ENCODE results near the gene ADAMTS17. TPM values are rescaled to one million over a fixed set of nuclear protein-coding genes. Genes with fewer than 3 reads are reported as not detected.

ADAMTS17 gene
- total RNA-seq, 1 experiment from 2014 or later, result 4.2 TPM

DNA sequence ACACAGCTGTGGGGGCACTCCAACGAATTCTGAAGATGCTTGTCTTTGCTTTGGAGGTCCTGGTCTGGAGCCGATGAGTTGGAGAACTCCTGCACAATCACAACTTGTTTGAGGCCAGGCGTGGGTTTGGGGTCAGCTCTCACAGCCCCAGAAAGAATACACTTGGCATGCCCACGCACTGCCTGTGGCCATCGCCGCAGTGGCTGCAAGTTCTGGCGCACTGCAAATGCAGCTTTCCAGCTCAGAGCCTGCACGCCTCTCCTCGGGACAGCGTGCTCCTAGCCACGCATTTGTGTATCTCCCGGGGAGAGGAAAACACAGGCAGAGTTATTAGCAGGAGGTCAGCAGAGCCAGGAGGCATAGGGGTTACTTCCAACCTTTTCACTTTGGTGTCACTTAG lies 282.7 kb downstream of the ADAMTS17 start:
- no peaks in the 10 kb centered on the region for H3K79me2 ChIP-seq (ENCODE audit: insufficient read depth, low read length)
- ChIA-PET RAD21 (ENCODE audit: low non-redundant PET in 1 of 2, low total read pairs in 2 of 2, uncharacterized antibody in 2 of 2, unreplicated experiment in 2 of 2) (no interaction called here), POLR2A (no interaction called here), CTCF (no interaction called here)
- no peak overlapping the region for H3K9ac ChIP-seq (ENCODE audit: low read length)
- H3K4me2 ChIP-seq (ENCODE audit: low read length), result no peak overlapping the region
- H3K9me3 ChIP-seq (ENCODE audit: control insufficient read depth in 1 of 2, insufficient read depth in 1 of 2, low read depth in 1 of 2, low read length in 2 of 2), result no peaks in the 10 kb centered on the region
- TF ChIP-seq RAD21 (IDR thresholded peaks at IDR 0.05; ENCODE audit: low read depth), result no peak
- TF ChIP-seq POLR2AphosphoS5 (IDR thresholded peaks at IDR 0.05; ENCODE audit: low read depth, low read length), result no peak
- TF ChIP-seq, protein P1, sequence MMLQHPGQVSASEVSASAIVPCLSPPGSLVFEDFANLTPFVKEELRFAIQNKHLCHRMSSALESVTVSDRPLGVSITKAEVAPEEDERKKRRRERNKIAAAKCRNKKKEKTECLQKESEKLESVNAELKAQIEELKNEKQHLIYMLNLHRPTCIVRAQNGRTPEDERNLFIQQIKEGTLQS (IDR thresholded peaks at IDR 0.05), result no peak
- TF ChIP-seq EZH2 (IDR thresholded peaks at IDR 0.05), result no peak
- TF ChIP-seq, protein P2, sequence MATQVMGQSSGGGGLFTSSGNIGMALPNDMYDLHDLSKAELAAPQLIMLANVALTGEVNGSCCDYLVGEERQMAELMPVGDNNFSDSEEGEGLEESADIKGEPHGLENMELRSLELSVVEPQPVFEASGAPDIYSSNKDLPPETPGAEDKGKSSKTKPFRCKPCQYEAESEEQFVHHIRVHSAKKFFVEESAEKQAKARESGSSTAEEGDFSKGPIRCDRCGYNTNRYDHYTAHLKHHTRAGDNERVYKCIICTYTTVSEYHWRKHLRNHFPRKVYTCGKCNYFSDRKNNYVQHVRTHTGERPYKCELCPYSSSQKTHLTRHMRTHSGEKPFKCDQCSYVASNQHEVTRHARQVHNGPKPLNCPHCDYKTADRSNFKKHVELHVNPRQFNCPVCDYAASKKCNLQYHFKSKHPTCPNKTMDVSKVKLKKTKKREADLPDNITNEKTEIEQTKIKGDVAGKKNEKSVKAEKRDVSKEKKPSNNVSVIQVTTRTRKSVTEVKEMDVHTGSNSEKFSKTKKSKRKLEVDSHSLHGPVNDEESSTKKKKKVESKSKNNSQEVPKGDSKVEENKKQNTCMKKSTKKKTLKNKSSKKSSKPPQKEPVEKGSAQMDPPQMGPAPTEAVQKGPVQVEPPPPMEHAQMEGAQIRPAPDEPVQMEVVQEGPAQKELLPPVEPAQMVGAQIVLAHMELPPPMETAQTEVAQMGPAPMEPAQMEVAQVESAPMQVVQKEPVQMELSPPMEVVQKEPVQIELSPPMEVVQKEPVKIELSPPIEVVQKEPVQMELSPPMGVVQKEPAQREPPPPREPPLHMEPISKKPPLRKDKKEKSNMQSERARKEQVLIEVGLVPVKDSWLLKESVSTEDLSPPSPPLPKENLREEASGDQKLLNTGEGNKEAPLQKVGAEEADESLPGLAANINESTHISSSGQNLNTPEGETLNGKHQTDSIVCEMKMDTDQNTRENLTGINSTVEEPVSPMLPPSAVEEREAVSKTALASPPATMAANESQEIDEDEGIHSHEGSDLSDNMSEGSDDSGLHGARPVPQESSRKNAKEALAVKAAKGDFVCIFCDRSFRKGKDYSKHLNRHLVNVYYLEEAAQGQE (IDR thresholded peaks at IDR 0.05; ENCODE audit: low read depth), result no peak
- TF ChIP-seq ELF1 (IDR thresholded peaks at IDR 0.05; ENCODE audit: borderline replicate concordance, low read depth), result no peak
- no peak for TF ChIP-seq SRF (IDR thresholded peaks at IDR 0.05; ENCODE audit: low read depth)
- TF ChIP-seq, protein P3, sequence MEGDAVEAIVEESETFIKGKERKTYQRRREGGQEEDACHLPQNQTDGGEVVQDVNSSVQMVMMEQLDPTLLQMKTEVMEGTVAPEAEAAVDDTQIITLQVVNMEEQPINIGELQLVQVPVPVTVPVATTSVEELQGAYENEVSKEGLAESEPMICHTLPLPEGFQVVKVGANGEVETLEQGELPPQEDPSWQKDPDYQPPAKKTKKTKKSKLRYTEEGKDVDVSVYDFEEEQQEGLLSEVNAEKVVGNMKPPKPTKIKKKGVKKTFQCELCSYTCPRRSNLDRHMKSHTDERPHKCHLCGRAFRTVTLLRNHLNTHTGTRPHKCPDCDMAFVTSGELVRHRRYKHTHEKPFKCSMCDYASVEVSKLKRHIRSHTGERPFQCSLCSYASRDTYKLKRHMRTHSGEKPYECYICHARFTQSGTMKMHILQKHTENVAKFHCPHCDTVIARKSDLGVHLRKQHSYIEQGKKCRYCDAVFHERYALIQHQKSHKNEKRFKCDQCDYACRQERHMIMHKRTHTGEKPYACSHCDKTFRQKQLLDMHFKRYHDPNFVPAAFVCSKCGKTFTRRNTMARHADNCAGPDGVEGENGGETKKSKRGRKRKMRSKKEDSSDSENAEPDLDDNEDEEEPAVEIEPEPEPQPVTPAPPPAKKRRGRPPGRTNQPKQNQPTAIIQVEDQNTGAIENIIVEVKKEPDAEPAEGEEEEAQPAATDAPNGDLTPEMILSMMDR (IDR thresholded peaks at IDR 0.05 in 2 of 3, conservative IDR thresholded peaks at IDR 0.05 in 1 of 3; ENCODE audit: borderline replicate concordance in 1 of 3, insufficient read depth in 1 of 3, low read depth in 2 of 3, low read length in 2 of 3), result no peak
- TF ChIP-seq POLR2A (IDR thresholded peaks at IDR 0.05; ENCODE audit: borderline replicate concordance, extremely low read depth, insufficient read depth, insufficient read length), result no peak
- no peak overlapping the region for H3K4me3 ChIP-seq (replicated peaks in 1 of 2; ENCODE audit: low read depth in 1 of 2, low read length in 2 of 2)
- DNase-seq (ENCODE audit: low read depth, low spot score) (no peak), ATAC-seq (no peak)
- BruUV-seq (replicated peaks), result no TSS peak
- H3K27me3 ChIP-seq (ENCODE audit: insufficient read depth, low read length), result no peaks in the 10 kb centered on the region
- H3K9me2 ChIP-seq (ENCODE audit: insufficient read depth), result no peaks in the 10 kb centered on the region
- no peaks in the 10 kb centered on the region for H4K20me1 ChIP-seq (ENCODE audit: insufficient read depth)
- H3K27ac ChIP-seq (ENCODE audit: low read depth, low read length), result no peak overlapping the region
- no peaks in the 10 kb centered on the region for H3K36me3 ChIP-seq (ENCODE audit: control insufficient read depth in 1 of 2, insufficient read depth in 2 of 2, low read length in 2 of 2)
- intact Hi-C loops (cut with micrococcal nuclease), result no loop called here
- H2AFZ ChIP-seq (ENCODE audit: low read depth, low read length, poor library complexity, severe bottlenecking), result no peak overlapping the region
- no peaks in the 10 kb centered on the region for H3K4me1 ChIP-seq (ENCODE audit: control insufficient read depth in 1 of 2, insufficient read depth in 2 of 2, low read length in 2 of 2)

Data from HCT116 (cell line).